CD4-positive, alpha-beta T cell treated with Interleukin-6 for 4 hours (primary cell): ENCODE data around the gene WDR90.
A peak's percentile ranks its signal among the peaks of the same experiment; 100 is the strongest.

Experiments
- DNase-seq: peaks from one replicate; pipeline ENCODE4 v3.0.0-alpha.2; 2020; ENCODE audit warnings: mixed read lengths

The WDR90 gene

GRCh38 chr16:693364-693763 is 44.2 kb downstream of the WDR90 start:
- DNase-seq: no peak

- DNase-seq: no peak
These were observed 44.6 kb downstream of the WDR90 start for GRCh38 chr16:693766-694165.

GRCh38 chr16:694187-694862 is 45.2 kb downstream of the WDR90 start:
- DNase-seq: peak; percentile 28

GRCh38 chr16:694863-695354 is 45.7 kb downstream of the WDR90 start:
- no peak for DNase-seq

GRCh38 chr16:695355-696089 is 46.4 kb downstream of the WDR90 start:
- peak; percentile 81 for DNase-seq

GRCh38 chr16:698911-699671 is 49.9 kb downstream of the WDR90 start:
- DNase-seq: no peak

- DNase-seq: peak; percentile 56
These were observed 51.8 kb downstream of the WDR90 start for GRCh38 chr16:700684-701584.

- DNase-seq: no peak
These were observed 53.2 kb downstream of the WDR90 start for GRCh38 chr16:702341-702740.

GRCh38 chr16:703406-703805 is 54.2 kb downstream of the WDR90 start:
- no peak for DNase-seq

GRCh38 chr16:704047-704446 is 54.9 kb downstream of the WDR90 start:
- DNase-seq: no peak

GRCh38 chr16:704552-705380 is 55.6 kb downstream of the WDR90 start:
- no peak for DNase-seq

- DNase-seq: no peak
These were observed 56.4 kb downstream of the WDR90 start, which contains the start of gene FBXL16 for GRCh38 chr16:705431-706188. FBXL16 (minus strand) TSS chr16:705801; CDS start chr16:697405, 8,396 bp downstream.

GRCh38 chr16:706189-707061 is 57.3 kb downstream of the WDR90 start:
- no peak for DNase-seq

- no peak for DNase-seq
These were observed 57.9 kb downstream of the WDR90 start for GRCh38 chr16:707062-707538.

GRCh38 chr16:708019-708418 is 58.9 kb downstream of the WDR90 start:
- no peak for DNase-seq

- DNase-seq: no peak
These were observed 59.8 kb downstream of the WDR90 start for GRCh38 chr16:708959-709358.

GRCh38 chr16:709566-710499 is 60.7 kb downstream of the WDR90 start:
- DNase-seq: no peak

- no peak for DNase-seq
These were observed 61.4 kb downstream of the WDR90 start for GRCh38 chr16:710500-711075.
